NCI-H226 (cell line): Measurements from ENCODE around the gene RBM45.
"Not testable (repeated sequence)": the region's sequence is repeated elsewhere in the genome, so short reads cannot be mapped to it uniquely, and the experiment has no call there.

ENCODE experiments used
- DNase-seq: peaks from one replicate; pipeline ENCODE4 v3.0.0-alpha.2; 2015

RBM45 gene, protein sequence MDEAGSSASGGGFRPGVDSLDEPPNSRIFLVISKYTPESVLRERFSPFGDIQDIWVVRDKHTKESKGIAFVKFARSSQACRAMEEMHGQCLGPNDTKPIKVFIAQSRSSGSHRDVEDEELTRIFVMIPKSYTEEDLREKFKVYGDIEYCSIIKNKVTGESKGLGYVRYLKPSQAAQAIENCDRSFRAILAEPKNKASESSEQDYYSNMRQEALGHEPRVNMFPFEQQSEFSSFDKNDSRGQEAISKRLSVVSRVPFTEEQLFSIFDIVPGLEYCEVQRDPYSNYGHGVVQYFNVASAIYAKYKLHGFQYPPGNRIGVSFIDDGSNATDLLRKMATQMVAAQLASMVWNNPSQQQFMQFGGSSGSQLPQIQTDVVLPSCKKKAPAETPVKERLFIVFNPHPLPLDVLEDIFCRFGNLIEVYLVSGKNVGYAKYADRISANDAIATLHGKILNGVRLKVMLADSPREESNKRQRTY

GRCh38 chr2:178112202-178113152 lies at the start of gene RBM45:
Gene RBM45, plus strand, starts transcription at chr2:178112437. Its CDS starts 110 bp downstream, at chr2:178112547.
- peak; percentile 87 for DNase-seq

DNA sequence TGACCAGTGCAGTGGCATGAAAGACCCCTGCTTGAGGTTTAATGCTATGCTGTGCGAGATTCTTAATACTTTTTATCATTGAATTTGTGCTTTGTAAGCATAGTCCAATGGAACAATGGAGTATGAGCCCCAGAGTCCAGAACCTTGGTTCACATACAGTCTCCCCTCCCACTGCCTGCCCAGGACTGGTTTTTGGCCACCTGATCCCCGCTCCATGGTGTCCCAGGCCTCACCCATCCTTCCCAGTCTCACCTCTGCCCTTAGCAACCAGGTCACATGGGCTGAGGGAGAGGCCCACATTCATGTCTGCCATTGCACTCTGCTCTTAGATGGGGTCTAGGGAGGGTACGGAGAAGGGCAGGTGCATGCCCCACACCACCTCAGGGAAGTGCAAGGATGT lies 45.9 kb upstream of the RBM45 start:
- no peak for DNase-seq

- DNase-seq: peak; percentile 2
Observed at GRCh38 chr2:178066890-178067669, 45.2 kb upstream of the RBM45 start.

DNA sequence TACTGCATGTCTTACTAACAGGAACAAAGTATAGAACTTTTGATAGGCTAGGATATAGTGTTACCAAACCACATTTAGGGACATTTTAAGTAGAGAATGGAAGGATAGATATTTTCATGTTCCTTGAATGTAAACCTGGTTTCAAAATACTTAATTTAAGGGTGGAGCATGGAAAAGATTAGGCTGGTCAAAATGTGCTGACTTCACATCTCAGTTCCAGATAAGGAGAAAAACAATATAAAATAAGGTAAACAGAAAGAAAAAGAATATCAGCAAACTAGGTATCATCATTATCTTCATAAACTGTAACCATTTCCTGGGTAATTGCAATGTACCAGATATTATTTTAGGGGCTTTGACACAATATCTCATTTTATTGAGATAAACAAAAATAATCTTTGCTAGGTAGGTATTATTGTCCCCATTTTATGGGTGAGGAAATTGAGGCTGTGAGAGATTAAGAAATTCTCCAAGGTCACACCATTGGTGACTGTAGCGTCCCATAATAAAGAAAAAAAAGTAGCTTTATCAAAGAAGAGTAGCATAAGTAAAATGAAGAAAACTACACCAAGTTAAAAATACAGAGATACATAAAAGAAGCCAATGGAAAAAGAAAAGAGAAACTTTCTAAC lies 43.3 kb upstream of the RBM45 start:
- DNase-seq: no peak

- DNase-seq: no peak
Observed at GRCh38 chr2:178069551-178069950, 42.7 kb upstream of the RBM45 start.

- no peak for DNase-seq
Observed at GRCh38 chr2:178070824-178071223, 41.4 kb upstream of the RBM45 start.

DNA sequence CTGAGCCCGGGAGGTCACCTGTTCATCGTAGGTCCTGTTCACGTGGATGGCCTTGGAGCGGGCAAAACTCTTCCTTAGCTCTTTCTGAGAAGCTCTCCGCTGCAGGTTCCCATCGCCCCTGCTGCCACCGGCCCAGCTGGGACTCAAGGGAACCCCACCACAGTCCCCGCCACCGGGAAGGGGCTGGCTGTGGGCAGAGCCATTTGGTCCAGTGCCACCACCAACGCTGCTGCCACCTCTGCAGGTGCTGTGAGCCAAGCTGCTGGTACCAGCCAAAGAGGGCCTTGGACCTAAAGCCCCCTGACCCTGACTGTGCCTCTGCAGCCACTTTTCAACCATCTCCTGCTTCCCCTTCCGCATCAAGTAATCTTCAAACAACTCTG lies 40.2 kb upstream of the RBM45 start:
- no peak for DNase-seq

DNA sequence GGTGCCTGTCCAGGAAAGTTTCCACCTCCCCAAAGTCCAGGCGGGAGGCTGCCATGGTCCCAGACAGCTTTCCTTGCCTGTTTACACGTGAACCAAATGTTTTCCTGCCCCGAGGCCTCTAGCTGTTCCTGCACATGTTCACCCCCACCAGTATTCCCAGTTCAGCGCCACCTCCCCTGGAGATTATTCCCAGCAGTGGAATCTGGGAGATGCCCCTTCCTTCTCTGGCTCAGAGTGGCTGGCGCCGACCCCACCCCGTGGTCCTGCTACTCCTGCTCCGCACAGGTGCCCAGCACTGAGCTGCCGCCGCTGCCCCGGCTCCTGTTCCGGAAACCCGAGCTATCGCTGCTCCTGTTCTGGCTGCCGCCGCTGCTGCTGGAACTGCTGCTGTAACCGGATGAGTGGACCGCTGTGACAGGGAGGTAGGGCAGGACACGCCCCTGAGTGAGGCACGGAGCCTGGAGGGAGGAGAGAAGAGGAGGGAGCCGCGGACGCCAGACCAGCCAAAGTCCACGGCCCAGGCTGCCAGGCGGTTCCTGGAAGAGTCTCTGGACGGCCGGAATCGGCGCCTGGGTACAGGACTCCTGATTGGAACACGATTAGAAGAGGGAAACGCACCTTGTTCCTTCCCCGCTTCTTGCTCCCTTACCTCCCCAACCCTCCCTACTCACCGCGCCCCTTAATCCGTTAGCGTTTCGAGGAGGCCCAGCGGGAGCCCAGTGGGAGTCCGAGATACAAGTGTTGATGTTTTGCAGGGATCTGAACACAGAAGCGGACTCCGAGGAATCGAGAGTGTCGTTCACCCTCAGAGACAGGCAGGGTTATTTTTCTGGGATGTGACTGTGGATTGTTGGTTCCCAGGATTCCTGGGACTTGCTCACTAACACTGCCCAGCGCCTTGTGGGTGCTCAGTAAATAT lies 39.6 kb upstream of the RBM45 start, which contains the start of gene PDE11A:
TSS of gene PDE11A (minus strand) at position 395 of the 919 bp plus-strand sequence. CDS start at position 55, 340 bp downstream.
- peak; percentile 52 for DNase-seq

- DNase-seq: no peak
Observed at GRCh38 chr2:178074123-178075005, 37.9 kb upstream of the RBM45 start.

DNA sequence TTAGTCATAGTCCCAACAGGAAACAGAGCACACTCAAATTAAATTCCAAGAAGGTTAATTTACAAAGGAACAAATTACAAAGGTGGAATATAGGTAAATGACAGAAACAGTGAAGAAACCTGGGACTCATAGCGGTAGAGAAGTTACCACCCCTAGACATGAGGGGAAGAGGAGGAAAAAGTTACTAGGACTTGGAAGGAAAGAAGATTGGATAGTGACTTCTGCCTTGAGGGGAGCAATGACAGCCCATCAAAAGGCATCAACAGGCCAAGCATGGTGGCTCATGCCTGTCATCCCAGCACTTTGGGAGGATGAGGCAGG lies 37.3 kb upstream of the RBM45 start:
- DNase-seq: no peak

DNA sequence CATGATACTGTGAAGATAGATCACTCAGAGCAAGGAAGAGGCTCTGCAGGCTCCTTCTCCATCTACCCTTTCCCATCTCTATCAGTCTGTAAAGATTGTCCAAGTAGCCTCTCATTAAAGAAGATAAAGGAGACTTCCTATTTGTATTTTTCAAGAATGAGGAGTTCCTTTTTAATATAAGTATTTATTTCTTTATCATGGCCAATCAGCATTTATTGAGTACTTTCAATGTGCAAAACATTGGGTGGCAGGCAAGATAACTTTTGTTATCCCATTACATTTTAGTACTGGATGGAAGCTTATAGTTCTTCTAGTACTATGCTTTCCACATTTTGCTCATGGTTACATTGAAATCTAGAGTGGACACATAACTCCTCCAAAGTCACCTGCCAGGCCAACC lies 36.1 kb upstream of the RBM45 start:
- no peak for DNase-seq

DNA sequence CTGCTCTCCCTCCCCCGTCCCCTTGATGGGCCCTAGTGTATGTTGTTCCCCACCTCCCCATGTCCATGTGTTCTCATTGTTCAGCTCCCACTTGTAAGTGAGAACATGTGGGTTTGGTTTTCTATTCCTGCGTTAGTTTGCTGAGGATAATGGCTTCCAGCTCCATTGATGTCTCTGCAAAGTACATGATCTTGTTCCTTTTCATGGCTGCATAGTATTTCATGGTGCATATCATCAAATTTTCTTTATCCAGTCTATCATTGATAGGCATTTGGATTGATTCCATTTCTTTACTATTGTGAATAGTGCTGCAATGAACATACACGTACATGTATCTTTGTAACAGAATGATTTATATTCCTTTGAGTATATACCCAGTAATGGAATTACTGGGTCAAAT lies 33.0 kb upstream of the RBM45 start:
- DNase-seq: not testable (repeated sequence)

- DNase-seq: no peak
Observed at GRCh38 chr2:178082408-178083045, 29.7 kb upstream of the RBM45 start.

DNA sequence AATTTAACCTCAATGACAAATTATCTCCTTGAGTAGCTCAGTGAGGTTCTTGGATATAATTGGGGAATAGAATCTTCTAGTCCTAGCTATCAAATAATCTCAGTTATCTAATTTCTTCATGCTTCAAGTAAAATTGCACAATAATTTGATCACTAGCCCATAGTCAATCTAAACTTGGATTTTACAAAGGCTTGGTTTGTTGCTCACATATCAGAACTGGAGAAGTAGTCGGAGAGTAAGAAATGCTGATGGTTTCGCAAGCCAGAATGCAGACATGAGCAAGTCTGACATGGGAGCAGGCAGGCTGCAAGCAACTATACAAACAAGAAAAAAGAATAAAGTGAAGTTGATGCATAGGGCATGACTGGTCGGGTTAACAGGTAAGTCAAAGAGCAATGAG lies 28.0 kb upstream of the RBM45 start:
- peak; percentile 9 for DNase-seq

DNA sequence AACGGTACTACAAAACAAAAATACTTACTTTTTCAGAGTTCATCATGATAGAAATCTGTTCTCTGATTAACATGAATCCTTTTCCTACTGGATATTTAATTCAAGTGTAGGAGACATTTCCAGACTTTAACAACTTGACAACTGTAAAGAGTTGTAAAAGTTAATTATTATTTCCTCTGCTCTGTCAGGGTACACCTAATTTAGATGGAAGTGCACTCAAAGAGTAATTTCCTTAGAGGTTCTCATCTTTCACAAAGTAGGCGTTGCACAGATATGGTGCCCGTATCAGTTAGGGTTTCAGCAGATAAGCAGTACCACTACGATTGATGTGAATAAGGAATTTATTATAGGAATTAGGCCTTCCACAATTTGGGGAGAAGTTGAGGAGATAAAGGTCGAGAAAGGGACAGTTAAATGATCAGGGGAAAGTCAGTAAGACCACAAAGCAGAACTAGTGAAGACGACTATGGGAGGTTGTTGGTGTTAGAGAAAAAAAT lies 23.4 kb upstream of the RBM45 start:
- DNase-seq: no peak

DNA sequence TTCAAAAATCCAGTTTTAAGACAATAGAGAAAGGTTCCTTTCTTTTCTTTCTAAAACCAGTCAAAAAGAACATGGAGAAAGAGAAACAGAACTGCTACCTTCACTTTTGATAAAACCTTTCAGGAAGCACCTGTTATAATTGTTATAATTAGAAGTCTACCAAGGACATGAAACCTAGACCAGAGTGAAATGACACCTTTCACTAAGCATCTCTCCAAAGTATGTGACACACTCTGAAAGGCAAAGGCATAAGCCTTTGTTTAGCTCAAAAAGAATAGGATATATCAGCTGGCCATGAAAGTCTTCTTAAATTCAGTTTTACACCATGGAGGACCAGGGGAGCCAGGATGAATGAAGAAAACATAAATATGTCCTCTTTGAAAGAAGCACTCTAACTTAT lies 18.8 kb upstream of the RBM45 start:
- DNase-seq: no peak

DNA sequence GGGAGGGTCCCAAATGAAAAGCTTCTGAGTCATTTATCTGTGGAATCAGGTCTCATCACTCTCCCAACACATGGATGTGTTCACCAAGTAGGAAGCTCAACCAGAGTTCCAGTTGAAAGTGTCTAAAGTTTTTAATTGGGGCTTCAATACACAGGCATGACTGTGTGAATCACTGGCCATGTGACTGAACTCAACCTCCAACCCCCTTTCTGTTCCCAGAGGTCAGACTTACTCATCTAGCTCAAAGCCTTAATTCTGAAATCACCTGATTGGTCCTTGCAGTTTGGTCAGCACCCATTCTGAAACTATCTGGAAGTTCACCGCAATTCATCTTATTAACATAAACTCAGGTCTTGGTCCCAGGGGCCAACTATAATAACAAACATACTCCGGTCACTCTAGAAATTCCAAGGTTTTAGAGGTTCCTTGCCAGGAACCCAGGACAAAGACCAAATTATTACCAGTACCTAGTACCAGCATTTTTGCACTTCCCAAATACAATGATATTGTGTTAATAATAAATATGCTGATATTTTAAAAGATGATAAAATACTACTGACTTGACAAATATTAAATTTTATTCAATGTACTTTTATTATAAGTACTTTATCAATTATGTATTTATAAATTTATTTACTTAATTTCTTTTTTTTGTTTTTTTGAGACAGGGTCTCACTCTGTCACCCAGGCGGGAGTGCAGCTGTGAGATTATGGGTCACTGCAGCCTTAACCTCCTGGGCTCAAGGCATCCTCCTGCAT lies 10.7 kb upstream of the RBM45 start:
- DNase-seq: no peak

- no peak for DNase-seq
Observed at GRCh38 chr2:178105566-178105965, 6.7 kb upstream of the RBM45 start.

DNA sequence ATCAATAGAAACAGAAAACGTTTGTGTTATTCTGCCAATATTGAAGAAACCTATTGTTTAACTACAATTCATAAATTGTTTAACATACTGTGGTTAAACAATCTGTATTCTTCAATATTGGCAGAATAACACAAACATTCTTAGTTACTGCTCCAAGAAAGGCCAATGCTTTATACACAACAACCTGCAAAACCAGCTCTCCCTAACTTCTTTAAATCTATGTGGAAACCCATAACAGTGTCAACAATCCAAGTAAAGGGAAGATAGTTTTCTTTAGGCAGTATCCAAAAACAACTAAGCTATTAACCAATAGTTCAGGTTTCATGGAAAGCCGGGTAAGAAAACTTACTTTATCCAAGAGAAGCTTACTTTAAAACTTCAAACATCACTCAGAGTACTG lies 6.2 kb upstream of the RBM45 start:
- no peak for DNase-seq
